ENCODE measurements around the gene PRELID2. TPM values are rescaled to one million over a fixed set of nuclear protein-coding genes. Genes with fewer than 3 reads are reported as not detected.

Gene PRELID2
- total RNA-seq, 1 experiment from 2014 or later: 27.7 TPM

- Histone ChIP-seq H4K20me1 (ENCODE audit: insufficient read depth) (no peaks in the 10 kb centered on the region), H2AFZ (no peak overlapping the region), H3K27ac (no peak overlapping the region), H3K4me1 (replicated peaks; ENCODE audit: insufficient read depth) (no peaks in the 10 kb centered on the region), H3K9me2 (ENCODE audit: insufficient read depth) (no peaks in the 10 kb centered on the region), H3K79me2 (ENCODE audit: low read depth) (no peaks in the 10 kb centered on the region), H3K9me3 (ENCODE audit: insufficient read depth, low read depth) (no peaks in the 10 kb centered on the region), H3K27me3 (ENCODE audit: insufficient read depth, low read depth) (no peaks in the 10 kb centered on the region), H3K4me2 (no peak overlapping the region), H3F3A (ENCODE audit: insufficient read depth, low read depth) (no peaks in the 10 kb centered on the region), H3K4me3 (no peak overlapping the region), H3K36me3 (ENCODE audit: low read depth) (no peaks in the 10 kb centered on the region)
- no peak for DNase-seq
- ChIA-PET CTCF (no interaction called here), POLR2A (ENCODE audit: unreplicated experiment) (no interaction called here)
- no TSS peak for BruUV-seq (replicated peaks)
- intact Hi-C loops (cut with micrococcal nuclease; ENCODE audit: unreplicated experiment): no loop called here
- TF ChIP-seq, protein P1, sequence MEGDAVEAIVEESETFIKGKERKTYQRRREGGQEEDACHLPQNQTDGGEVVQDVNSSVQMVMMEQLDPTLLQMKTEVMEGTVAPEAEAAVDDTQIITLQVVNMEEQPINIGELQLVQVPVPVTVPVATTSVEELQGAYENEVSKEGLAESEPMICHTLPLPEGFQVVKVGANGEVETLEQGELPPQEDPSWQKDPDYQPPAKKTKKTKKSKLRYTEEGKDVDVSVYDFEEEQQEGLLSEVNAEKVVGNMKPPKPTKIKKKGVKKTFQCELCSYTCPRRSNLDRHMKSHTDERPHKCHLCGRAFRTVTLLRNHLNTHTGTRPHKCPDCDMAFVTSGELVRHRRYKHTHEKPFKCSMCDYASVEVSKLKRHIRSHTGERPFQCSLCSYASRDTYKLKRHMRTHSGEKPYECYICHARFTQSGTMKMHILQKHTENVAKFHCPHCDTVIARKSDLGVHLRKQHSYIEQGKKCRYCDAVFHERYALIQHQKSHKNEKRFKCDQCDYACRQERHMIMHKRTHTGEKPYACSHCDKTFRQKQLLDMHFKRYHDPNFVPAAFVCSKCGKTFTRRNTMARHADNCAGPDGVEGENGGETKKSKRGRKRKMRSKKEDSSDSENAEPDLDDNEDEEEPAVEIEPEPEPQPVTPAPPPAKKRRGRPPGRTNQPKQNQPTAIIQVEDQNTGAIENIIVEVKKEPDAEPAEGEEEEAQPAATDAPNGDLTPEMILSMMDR (conservative IDR thresholded peaks at IDR 0.05): no peak
- TF ChIP-seq EZH2 (IDR thresholded peaks at IDR 0.05; ENCODE audit: low read depth): no peak
Measured at GRCh38 chr5:145761254-145761653, 73.9 kb downstream of the PRELID2 start.

- DNase-seq: no peak
- Histone ChIP-seq H4K20me1 (ENCODE audit: insufficient read depth) (no peaks in the 10 kb centered on the region), H3K36me3 (ENCODE audit: low read depth) (no peaks in the 10 kb centered on the region), H3K79me2 (ENCODE audit: low read depth) (no peaks in the 10 kb centered on the region), H3K4me2 (no peak overlapping the region), H3F3A (ENCODE audit: insufficient read depth, low read depth) (no peaks in the 10 kb centered on the region), H2AFZ (no peak overlapping the region), H3K9me2 (ENCODE audit: insufficient read depth) (no peaks in the 10 kb centered on the region), H3K4me3 (no peak overlapping the region), H3K27me3 (ENCODE audit: insufficient read depth, low read depth) (no peaks in the 10 kb centered on the region), H3K4me1 (replicated peaks; ENCODE audit: insufficient read depth) (no peaks in the 10 kb centered on the region), H3K27ac (no peak overlapping the region), H3K9me3 (ENCODE audit: insufficient read depth, low read depth) (no peaks in the 10 kb centered on the region)
- CTCF ChIA-PET: no interaction called here
- no TSS peak for BruUV-seq (replicated peaks)
- POLR2A ChIA-PET (ENCODE audit: unreplicated experiment): no interaction called here
- intact Hi-C loops (cut with micrococcal nuclease; ENCODE audit: unreplicated experiment): no loop called here
- TF ChIP-seq, protein P1 (conservative IDR thresholded peaks at IDR 0.05): no peak
- no peak for TF ChIP-seq EZH2 (IDR thresholded peaks at IDR 0.05; ENCODE audit: low read depth)
Measured at GRCh38 chr5:145760660-145761059, 74.5 kb downstream of the PRELID2 start.

GRCh38 chr5:145752947-145753346, 82.2 kb downstream of the PRELID2 start:
- H3K4me1 ChIP-seq (replicated peaks; ENCODE audit: insufficient read depth): no peaks in the 10 kb centered on the region
- H3K9me3 ChIP-seq (ENCODE audit: insufficient read depth, low read depth): no peaks in the 10 kb centered on the region
- H4K20me1 ChIP-seq (ENCODE audit: insufficient read depth): no peaks in the 10 kb centered on the region
- H3K36me3 ChIP-seq (ENCODE audit: low read depth): no peaks in the 10 kb centered on the region
- H3K4me3 ChIP-seq: no peak overlapping the region
- no peaks in the 10 kb centered on the region for H3K79me2 ChIP-seq (ENCODE audit: low read depth)
- intact Hi-C loops (cut with micrococcal nuclease; ENCODE audit: unreplicated experiment): no loop called here
- ChIA-PET POLR2A (ENCODE audit: unreplicated experiment) (no interaction called here), CTCF (no interaction called here)
- 0 out of 2 replicates have a peak, but pooled peaks cover 2% of the 10 kb centered on the region for H3K9me2 ChIP-seq (ENCODE audit: insufficient read depth)
- no peak overlapping the region for H2AFZ ChIP-seq
- no peak for TF ChIP-seq EZH2 (IDR thresholded peaks at IDR 0.05; ENCODE audit: low read depth)
- TF ChIP-seq, protein P1 (conservative IDR thresholded peaks at IDR 0.05): no peak
- no peak for DNase-seq
- no peak overlapping the region for H3K27ac ChIP-seq
- no TSS peak for BruUV-seq (replicated peaks)
- H3K4me2 ChIP-seq: no peak overlapping the region
- H3F3A ChIP-seq (ENCODE audit: insufficient read depth, low read depth): no peaks in the 10 kb centered on the region
- no peaks in the 10 kb centered on the region for H3K27me3 ChIP-seq (ENCODE audit: insufficient read depth, low read depth)

Measured in PC-9 (cell line).